Ecto neural progenitor cell (in vitro differentiated cells): ENCODE results near the gene TUBB4B.

Experiments used
- DNase-seq: peaks from one replicate; pipeline ENCODE4 v3.0.0-alpha.2; 2018; ENCODE audit warnings: low spot score

TUBB4B gene

DNA sequence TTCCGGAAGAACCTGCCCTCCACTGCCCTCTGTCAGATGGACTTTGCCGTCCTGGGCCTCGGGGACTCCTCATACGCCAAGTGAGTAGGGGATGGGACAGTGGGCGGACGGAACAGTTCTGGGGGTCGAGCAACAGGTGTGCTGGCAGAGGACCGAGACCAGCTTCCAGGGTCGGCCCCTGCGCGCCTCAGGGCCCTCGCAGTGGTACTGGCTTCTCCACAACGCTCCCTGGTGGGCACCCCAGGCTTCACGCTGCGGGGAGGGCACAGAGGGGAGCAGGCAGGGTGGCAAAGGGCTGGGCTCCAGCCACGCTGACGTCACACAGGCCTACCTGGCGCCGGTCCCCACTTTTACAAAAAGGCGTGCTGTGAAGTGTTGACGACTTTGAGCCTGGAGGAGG, 28.6 kb upstream of the TUBB4B start:
- no peak for DNase-seq

DNA sequence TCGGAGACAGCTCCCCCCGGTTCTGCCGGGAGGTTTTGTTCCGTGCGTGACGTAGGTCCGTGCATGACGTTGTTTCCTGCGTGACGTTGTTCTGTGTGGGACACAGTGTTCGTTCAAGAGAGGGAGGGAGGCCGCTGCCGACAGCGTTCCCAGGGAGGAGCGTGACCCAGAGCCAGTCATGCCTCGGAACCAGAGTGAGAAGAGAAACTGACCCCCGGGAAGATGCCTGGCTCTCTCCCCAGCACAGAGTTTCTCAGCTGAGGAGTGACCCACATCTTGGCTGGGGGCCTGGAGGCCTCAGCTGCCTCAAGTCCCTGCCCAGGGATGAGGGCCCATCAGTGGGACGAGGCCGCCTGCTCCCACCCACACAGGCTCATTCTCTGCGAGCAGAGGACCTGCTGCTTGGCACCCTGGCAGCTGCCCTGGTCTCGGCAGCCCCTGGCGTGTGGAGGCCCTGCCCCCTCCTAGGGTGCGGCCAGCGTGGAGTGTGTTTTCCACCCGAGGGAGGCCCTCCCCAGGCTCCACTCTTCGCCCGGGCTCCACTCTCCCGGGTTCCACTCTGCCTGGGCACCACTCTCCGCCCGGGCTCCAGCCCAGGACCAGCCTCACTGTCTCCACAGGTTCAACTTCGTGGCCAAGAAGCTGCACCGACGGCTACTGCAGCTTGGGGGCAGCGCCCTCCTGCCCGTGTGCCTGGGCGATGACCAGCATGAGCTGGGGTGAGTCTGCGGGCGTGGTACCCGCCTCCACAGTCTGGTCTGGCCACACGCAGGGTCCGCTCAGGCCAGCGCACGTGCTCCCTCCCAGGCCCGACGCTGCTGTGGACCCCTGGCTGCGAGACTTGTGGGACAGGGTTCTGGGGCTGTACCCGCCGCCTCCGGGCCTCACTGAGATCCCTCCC, 27.7 kb upstream of the TUBB4B start:
- DNase-seq, result no peak

DNA sequence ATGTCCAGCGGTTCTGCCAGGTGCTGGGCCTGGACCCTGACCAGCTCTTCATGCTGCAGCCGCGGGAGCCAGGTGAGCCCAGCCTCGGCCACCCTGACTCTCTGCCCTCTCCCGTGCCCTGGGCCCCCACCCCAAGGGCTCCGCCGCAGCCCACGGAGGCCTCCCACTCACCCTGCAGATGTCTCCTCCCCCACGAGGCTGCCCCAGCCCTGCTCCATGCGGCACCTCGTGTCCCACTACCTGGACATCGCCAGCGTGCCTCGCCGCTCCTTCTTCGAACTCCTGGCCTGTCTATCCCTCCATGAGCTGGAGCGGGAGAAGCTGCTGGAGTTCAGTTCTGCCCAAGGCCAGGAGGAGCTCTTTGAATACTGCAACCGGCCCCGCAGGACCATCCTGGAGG, 26.5 kb upstream of the TUBB4B start:
- no peak for DNase-seq

DNA sequence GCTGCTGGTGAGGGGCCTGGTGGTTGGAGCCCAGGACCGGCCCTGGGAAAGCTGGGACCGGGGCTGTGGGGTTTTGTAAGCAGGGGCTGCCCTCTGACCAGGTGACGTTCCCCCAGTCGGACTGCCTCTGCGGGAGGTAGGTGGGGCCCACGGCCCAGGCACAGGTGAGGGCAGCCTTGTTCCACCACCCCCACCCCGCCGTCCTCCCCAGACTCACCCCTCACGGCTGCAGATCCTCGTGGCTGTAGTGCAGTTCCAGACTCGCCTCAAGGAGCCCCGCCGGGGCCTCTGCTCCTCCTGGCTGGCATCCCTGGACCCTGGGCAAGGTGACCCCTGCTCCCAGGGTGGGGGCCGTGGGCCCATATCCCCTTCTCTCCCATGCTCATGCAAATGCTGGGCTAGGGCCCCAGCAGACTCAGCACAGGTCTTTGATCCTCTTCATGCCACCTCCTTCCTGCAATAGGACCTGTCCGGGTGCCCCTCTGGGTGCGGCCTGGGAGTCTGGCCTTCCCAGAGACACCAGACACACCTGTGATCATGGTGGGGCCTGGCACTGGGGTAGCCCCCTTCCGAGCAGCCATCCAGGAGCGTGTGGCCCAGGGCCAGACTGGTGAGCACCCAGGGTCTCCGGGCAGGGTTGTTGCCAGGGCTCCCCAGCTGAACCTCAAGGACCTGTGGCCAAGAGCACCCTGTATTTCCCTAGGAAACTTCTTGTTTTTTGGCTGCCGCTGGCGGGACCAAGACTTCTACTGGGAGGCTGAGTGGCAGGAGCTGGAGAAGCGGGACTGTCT, 25.7 kb upstream of the TUBB4B start:
- no peak for DNase-seq

DNA sequence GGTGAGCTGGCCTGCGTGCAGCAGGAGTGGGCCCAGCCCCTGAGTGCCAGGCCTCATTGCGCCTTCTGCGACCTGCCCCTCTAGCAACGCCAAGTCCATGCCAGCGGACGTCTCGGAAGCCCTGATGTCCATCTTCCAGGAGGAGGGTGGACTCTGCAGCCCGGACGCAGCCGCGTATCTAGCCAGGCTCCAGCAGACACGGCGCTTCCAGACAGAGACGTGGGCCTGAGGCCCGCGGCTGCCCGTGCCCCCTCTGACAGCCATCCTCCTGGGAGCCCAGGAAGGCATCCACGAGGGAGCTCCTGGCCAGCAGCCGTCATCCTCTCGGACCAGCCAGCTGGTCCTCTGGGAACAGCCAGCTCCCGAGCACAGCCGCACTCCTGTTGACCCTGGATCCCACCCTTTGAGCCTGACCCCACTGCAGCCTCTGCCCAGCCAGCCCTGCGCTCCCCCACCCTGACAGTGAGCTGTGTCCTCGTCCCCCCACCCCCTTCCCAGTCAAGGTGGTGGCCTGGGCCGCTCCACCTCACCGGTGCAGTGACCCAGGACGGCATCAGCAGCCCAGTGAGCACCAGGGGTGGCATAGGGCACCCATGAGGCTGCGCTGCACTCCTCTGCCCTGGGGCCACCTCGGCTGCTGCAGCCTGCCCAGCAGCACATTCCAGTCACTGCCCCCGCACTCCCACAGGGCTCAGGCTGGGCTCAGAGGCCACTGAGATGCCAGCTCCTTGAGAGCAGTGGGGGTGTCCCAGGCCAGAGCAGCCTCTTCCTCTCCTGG, 24.7 kb upstream of the TUBB4B start:
- DNase-seq, result no peak

DNA sequence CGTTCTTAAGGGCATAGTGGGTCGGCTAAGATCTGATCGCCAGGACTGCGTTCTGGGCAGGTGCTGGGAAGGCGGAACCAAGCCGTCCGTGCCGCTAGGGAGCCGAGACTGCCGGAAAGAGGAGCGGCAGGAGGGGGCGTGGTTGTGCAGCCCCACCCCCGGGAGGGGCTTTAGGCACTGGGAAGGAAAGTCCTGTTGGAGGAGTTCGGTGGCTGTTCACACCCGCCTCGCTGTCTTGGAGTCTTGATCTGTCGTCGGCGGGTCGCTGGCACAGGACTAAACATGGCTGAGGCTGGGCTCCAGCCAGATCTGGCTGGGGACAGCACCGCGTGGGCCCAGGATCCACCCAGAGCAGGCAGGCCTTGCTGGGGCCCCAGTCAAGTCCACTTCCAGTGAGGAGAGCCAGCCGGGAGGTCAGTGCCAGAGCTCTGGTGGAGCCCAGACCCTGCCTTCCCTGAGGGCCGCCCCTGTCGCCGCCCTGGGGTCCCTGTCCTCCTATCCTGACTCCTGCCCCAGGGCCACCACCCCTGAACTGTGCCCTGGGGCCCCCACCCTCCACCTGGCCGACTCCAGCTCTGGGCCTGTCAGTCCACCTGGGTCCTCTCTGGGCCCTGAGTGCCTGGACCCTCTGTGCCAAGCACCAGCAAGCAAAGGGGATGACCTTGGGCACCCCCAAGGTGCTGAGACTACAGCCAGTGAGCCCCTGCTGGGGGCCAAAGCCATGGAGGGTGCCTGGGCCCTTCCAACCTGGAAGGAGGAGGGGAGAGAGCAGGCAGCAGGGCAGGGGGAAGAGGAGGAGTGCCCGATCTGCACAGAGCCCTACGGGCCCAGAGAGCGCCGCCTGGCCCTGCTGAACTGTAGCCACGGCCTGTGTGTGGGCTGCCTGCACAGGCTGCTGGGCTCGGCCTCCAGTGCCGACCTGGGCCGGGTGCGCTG, 23.5 kb upstream of the TUBB4B start:
- DNase-seq, result peak; percentile 73

DNA sequence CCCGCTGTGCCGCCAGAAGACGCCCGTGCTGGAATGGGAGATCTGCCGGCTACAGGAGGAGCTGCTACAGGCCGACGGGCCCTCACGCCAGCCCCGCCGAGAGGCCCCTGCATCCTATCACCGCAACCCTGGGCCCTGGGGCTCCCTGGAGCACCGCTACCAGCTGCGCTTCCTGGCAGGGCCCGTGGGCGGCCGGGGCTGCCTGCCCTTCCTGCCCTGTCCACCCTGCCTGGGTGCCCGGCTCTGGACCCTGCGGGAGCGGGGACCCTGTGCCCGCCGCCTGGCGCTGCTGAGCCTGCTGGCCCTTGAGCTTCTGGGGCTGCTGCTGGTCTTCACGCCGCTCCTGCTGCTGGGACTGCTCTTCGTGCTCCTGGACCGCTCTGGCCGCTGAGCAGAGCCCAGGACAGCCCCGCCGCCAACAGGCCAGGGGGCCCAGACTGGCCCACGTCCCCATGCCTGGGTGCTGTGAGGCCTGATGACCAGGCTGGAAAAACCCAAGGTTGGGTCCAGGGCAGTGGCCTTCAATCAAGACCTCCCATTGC, 22.8 kb upstream of the TUBB4B start:
- DNase-seq, result no peak

DNA sequence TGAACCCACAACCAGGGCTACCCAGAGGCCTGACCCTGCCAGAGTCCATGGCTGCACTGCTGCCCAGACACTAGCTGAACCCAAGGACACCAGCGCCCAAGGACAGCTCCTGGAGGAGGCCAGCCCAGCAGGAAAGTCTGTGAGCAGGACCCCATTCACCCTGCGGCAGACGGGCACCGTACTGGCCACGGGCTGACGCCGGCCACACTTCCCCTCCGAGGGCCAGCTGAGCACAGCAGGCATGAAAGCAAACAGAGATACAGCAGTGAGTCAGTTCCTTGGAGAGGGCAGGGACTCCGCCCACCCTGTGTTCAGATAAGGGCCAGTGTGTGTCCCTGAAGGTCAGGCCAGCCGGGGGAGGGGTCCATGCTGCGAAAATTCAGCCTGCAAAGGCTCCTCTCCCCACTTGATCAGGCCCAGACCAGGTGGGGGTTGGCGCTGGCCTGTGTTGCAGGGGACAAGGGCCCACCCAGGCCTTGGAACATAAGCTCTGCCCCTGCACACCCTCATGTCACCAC, 22.3 kb upstream of the TUBB4B start:
- no peak for DNase-seq

DNA sequence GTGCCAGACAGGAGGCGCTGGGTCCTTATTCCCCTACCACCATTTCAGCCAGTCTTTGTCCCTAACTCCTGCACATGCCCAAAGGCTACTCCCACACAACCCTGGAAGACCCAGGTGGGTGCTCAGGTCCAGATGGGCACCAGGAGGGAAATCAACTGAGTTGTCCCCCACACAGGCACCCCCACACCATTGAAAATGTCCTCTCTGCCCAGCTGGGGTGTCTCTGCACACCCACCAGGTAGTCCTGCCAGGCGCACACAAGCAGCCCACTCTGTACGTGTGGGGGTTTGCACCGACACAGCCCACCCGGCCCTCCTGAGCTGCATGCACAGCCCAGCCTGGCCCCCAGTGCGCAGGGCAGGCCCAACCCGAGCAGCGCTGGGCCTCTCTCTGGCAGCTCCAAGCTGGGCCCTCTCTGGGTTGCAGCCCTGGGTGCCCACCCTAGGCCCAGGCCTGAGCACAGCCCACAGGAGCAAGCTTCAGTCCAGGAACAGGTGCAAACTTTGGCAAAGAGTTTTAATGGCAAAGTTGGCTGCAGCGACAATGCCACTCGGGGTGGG, 21.2 kb upstream of the TUBB4B start:
- DNase-seq, result no peak

DNA sequence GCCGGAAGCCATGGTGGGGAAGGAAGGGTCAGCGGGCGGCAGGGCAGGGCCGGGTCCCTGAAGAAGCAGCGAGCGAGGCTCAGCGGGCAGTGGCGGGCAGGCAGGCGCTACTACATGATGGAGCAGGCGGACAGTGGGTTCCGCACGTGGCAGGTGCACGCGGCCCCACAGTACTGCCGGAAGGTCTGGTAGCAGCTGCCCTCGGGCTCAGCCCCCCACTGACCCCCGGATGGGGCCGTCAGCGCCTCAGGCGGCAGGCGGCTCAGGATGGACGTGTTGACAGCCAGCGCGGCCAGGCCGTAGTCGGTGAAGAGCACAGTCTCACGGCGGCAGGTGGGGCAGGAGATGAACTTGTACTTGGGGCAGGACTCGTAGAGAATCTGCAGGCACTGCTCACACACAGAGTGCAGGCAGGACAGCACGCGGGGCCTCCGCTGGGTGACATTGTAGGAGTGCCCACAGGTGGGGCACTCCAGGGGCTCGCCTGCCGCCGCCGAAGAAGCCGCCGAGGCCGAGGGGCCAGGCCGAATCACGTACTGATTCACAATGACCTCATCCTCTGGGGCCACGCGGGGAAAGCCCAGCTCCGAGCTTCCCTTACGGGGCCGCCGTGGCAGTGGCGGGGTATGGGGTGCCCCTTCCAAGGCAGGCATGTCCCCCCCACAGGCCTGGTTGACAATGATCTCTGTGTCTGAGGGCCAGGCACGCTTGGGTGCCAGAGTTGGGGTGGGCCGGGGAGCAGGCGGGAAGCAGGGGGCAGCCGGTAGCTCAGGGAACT, 20.6 kb upstream of the TUBB4B start:
- no peak for DNase-seq

DNA sequence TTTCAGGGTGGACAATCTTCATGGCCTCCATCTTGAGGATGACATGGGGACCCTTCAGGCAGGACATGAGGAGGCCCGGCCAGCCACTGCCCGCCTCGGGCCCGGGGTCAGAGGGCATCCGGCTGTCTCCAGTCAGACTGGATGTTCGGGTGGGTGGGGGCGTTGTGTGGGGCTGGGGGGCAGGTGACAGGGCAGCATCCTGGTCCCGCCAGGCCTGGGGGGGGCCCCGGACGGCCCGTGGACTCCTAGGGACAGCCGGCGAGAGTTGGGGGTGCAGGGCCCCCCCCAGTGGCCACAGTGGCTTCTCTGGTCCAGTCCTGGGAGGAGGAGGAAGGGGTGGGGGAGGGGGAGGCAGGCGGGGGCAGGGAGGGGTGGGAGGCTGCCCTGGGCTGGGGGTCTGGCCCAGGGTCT, 20.0 kb upstream of the TUBB4B start:
- DNase-seq, result no peak

DNA sequence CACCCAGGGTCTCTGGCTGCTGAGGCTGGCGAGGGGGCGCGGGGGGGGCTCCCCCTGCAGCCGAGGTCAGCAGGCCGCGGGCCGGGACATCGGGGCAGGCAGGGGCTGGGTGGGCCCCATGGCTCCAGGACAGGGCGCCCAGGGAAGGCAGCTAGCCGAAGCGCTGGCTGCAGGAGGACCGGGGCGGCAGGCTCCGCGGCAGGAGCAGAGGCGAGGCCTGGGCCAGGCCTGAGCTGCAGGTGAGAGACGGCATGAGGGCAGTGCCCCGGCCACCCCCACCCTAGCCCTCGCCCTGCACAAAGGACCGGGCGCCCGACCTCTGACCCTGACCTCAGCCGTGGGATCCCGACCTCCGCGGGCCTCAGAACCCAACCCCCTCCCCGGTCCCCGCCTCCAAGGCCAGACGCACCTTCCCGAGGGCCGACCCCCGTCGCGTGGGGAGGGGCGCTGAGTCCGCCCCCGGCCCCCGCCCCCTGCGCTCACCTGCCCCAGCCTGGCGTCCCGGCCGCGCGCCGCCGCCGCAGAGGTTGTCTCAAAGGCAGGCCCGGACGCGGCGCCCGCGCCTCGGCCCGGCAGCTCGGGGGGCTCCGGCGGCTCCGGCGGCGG, 19.5 kb upstream of the TUBB4B start:
- peak; percentile 73 for DNase-seq

DNA sequence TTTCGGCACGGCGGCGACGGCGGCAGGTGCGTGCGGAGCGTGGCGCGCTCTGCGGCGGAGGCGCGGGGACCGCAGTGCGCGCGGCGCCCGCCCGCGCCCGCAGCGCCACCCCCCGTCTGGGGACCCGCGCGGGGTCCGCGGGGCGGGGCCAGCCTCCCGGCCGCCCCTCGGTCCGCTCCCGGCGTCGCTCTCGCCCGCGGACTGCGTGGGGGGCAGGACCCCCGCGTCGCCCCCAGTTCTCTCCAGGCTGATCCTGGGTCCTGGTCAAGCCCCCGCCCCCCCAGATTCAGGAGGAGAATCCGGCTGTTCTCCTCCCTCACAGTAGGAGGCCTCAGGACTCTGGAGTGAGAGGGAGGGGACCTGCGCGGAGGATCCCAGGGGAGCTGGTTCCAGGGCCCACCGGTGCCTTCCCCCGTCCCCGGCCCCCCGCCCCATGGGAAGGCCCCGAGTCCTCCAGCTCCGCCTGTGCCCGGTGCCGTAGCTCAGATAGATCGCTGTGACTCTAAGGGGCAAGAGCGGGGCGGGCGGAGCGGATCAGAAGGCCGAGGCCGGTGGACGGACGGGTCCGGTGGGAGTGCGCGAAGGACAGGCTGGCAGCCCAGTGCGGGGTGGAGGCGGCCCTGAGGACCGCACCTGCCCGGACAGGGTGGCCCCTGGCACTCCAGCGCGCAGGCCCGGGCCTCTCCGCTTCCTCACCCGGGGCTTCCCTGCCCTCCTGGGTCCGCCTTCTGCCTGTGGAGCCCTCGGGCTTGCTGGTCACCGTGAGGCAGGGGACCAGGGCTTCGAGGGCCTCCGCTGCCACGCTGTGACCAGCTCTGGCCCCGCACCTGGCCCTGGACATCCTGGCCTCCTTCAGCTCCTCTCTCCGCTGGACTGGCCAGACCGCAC, 18.7 kb upstream of the TUBB4B start, which contains the start of gene RNF208:
TSS of gene RNF208 (minus strand) at position 51 of the 888 bp plus-strand sequence. CDS start 1,028 bp downstream, outside the sequence.
- peak; percentile 70 for DNase-seq

DNA sequence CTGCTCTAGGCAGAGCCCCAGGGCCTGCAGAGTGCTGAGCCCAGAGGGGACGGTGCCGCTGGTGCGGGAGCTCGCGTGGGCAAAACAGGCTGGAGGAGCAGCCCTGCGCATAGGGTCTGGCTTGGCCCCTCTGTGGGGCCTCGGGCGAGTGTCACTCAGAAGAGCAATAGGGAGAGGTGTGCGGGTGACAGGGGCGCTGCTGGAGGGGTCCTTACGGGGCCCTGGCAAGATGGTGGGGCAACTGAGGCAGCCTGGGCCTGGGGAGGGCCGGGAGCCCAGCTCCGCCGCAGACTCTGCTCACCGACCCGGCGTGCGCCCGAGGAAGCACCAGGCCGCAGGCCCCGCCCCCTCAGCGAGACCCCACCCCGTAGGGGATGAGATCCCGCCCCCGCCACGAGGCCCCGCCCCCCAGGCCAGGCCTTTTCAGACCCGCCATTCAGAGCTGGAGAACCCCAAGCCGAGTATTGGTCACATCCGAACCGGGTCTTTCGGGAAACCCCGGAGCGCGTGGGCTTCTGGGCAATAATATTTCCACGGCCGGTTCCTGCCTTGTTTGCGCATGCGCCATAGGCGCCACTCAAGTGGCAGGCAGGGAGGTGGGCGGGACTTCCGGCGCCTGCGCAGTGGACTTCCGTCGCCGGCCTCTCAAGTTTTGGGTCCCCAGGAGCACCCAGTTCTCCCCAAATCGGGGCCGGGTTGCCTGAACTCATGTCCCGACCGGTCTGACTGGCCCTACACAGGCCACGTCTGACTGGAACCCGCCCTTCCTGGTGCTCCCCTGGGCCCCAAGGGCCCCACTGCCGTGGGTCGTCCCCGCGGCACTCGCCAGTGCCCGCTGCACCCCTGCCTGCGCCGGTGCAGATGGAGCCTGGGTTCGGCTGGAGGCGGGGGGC, 17.8 kb upstream of the TUBB4B start:
- DNase-seq, result peak; percentile 98

DNA sequence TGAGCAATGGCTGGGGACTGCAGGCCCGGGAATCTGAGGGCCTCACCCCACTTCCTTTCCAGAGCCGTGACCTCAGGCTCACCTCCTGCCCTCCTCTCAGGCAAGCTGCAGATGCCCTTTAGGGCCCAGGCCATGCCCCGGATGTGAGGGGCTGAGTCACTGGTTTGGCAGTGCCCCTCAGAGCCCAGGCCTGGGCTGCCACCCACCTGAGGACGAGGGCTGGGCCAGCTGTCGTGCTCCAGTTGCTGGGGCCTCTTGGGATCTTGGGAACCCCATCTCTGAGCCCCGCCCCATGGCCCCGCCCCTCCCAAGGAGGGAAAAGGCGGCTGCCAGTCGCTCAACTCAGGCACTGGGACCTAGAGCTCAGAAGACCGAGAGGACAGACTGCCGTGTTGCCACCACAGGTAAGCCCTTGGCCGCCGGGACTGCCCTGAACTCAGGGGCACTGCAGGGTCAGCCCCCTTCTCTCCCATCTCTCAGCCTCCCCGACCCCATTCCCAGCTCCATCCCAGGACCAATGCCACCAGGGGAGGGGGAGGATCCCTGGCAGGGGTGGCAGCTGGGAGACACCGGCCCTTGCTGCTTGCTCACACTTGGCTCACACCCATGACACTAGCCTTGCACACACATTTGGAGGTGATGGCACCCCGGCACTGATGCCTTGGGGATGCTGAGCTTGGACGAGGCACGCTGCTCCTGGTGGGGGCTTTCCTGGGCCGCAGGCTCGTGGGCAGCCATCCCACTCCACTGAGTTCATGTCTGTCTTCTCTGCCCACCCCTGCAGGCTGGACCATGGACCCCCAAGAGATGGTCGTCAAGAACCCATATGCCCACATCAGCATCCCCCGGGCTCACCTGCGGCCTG, 16.0 kb upstream of the TUBB4B start, which contains the start of gene CYSRT1:
TSS of gene CYSRT1 (plus strand) at position 345 of the 865 bp plus-strand sequence. CDS start at position 793, 448 bp downstream.
- no peak for DNase-seq
